Measurements from ENCODE around the gene SFMBT1.

- TF ChIP-seq CTCF (IDR thresholded peaks at IDR 0.05; ENCODE audit: borderline replicate concordance, extremely low read depth, low read length, poor library complexity, severe bottlenecking): no peak
- TF ChIP-seq EZH2 (IDR thresholded peaks at IDR 0.05; ENCODE audit: borderline replicate concordance, low read depth, low read length, severe bottlenecking): no peak
Measured at GRCh38 chr3:53028641-53029040, 17.2 kb downstream of the SFMBT1 start.

All from DND-41 (cell line).